Caki2 (cell line): ENCODE measurements around the gene COL5A2. TPM values are rescaled to one million over a fixed set of nuclear protein-coding genes. Genes with fewer than 3 reads are reported as not detected.

Experiments
- DNase-seq: peaks from one replicate; pipeline ENCODE4 v3.0.0-alpha.2; 2015; ENCODE audit warnings: low read depth
- in situ Hi-C: cut with HindIII; loops from 2 replicates; pipeline ENCODE4 v1.10.0; 2016; ENCODE audit warnings: low sequenced_read_pairs, low pct_unique_long_range_greater_than_20kb, mixed read lengths
- total RNA-seq: library from RNA; depleted of rRNA; stranded (reverse); fragments of >200 nt; shearing (Covaris generic); gene quantifications from 2 replicates; pipeline ENCODE4 v1.2.3, GENCODE V29; 2014; ENCODE audit warnings: low replicate concordance

The COL5A2 gene
- total RNA-seq, 1 experiment from 2014 or later, result 2.0 TPM

- no peak for DNase-seq
- in situ Hi-C loops, result no loop called here
Observed at GRCh38 chr2:189124175-189124574, 55.4 kb downstream of the COL5A2 start.

GRCh38 chr2:189118386-189118785 lies 61.2 kb downstream of the COL5A2 start:
- in situ Hi-C loops, result no loop called here
- DNase-seq, result no peak

GRCh38 chr2:189116979-189117378 lies 62.6 kb downstream of the COL5A2 start:
- in situ Hi-C loops, result no loop called here
- DNase-seq, result no peak

- no peak for DNase-seq
- in situ Hi-C loops, result no loop called here
Observed at GRCh38 chr2:189116087-189116486, 63.5 kb downstream of the COL5A2 start.

- in situ Hi-C loops, result no loop called here
- no peak for DNase-seq
Observed at GRCh38 chr2:189115126-189115525, 64.4 kb downstream of the COL5A2 start.

GRCh38 chr2:189113963-189114362 lies 65.6 kb downstream of the COL5A2 start:
- DNase-seq, result no peak
- in situ Hi-C loops, result no loop called here

GRCh38 chr2:189111063-189111715 lies 68.4 kb downstream of the COL5A2 start:
- no peak for DNase-seq
- in situ Hi-C loops, result no loop called here

- peak; percentile 74 for DNase-seq
- in situ Hi-C loops, result no loop called here
Observed at GRCh38 chr2:189109921-189110397, 69.6 kb downstream of the COL5A2 start.

- in situ Hi-C loops, result no loop called here
- no peak for DNase-seq
Observed at GRCh38 chr2:189104934-189105333, 74.6 kb downstream of the COL5A2 start.

GRCh38 chr2:189102735-189103134 lies 76.8 kb downstream of the COL5A2 start:
- DNase-seq, result no peak
- in situ Hi-C loops, result no loop called here

- in situ Hi-C loops, result no loop called here
- no peak for DNase-seq
Observed at GRCh38 chr2:189097934-189098333, 81.6 kb downstream of the COL5A2 start.

GRCh38 chr2:189096769-189097447 lies 82.7 kb downstream of the COL5A2 start:
- in situ Hi-C loops, result no loop called here
- peak; percentile 70 for DNase-seq

GRCh38 chr2:189095101-189095500 lies 84.5 kb downstream of the COL5A2 start:
- in situ Hi-C loops, result no loop called here
- DNase-seq, result no peak

- in situ Hi-C loops, result no loop called here
- no peak for DNase-seq
Observed at GRCh38 chr2:189092936-189093335, 86.6 kb downstream of the COL5A2 start.

GRCh38 chr2:189091253-189091652 lies 88.3 kb downstream of the COL5A2 start:
- in situ Hi-C loops, result no loop called here
- no peak for DNase-seq

GRCh38 chr2:189088591-189089205 lies 90.9 kb downstream of the COL5A2 start:
- no peak for DNase-seq
- in situ Hi-C loops, result no loop called here

- DNase-seq, result no peak
- in situ Hi-C loops, result no loop called here
Observed at GRCh38 chr2:189086710-189087109, 92.9 kb downstream of the COL5A2 start.

- DNase-seq, result no peak
- in situ Hi-C loops, result no loop called here
Observed at GRCh38 chr2:189086250-189086649, 93.3 kb downstream of the COL5A2 start.

GRCh38 chr2:189083606-189084005 lies 96.0 kb downstream of the COL5A2 start:
- in situ Hi-C loops, result no loop called here
- DNase-seq, result no peak
